H9 (cell line): Measurements from ENCODE around the gene MEDAG. TPM values are rescaled to one million over a fixed set of nuclear protein-coding genes. Genes with fewer than 3 reads are reported as not detected.

Experiments used
- DNase-seq: peaks from one replicate; pipeline ENCODE4 v3.0.0-alpha.2; 2017
- H2AFZ ChIP-seq: one replicate; pipeline ENCODE4 v1.6.1; 2013; ENCODE audit warnings: mild to moderate bottlenecking, low read length, control low read depth, moderate library complexity
- H2AK5ac ChIP-seq: 2 replicates; pipeline ENCODE4 v1.6.1; 2013; ENCODE audit warnings: low read length, control low read depth, mixed read lengths; ENCODE audit not compliant: insufficient read length
- H2BK120ac ChIP-seq: one replicate; pipeline ENCODE4 v1.6.1; 2013; ENCODE audit warnings: low read depth, mild to moderate bottlenecking, low read length, control low read depth, inconsistent platforms; ENCODE audit not compliant: poor library complexity, severe bottlenecking
- H2BK12ac ChIP-seq: 2 replicates; pipeline ENCODE4 v1.6.1; 2013; ENCODE audit warnings: low read length, control low read depth, mixed read lengths, low read depth; ENCODE audit not compliant: insufficient read length
- H2BK15ac ChIP-seq: 2 replicates; pipeline ENCODE4 v1.6.1; 2013; ENCODE audit warnings: low read depth, low read length, control low read depth
- H2BK20ac ChIP-seq: one replicate; pipeline ENCODE4 v1.6.1; 2013; ENCODE audit warnings: low read depth, mild to moderate bottlenecking, low read length, control low read depth, inconsistent platforms; ENCODE audit not compliant: poor library complexity, severe bottlenecking
- H2BK5ac ChIP-seq: 2 replicates; pipeline ENCODE4 v1.6.1; 2013; ENCODE audit warnings: low read length, control low read depth, mixed read lengths; ENCODE audit not compliant: insufficient read length
- H3K14ac ChIP-seq: 2 replicates; pipeline ENCODE4 v1.6.1; 2013; ENCODE audit warnings: low read length, control low read depth; ENCODE audit not compliant: insufficient read depth
- H3K18ac ChIP-seq: 2 replicates; pipeline ENCODE4 v1.6.1; 2013; ENCODE audit warnings: low read depth, mild to moderate bottlenecking, mixed read lengths, low read length, control low read depth; ENCODE audit not compliant: insufficient read length
- H3K23ac ChIP-seq: 2 replicates; pipeline ENCODE4 v1.6.1; 2013; ENCODE audit warnings: low read length, control low read depth, mixed read lengths, low read depth; ENCODE audit not compliant: insufficient read length
- H3K23me2 ChIP-seq: 2 replicates; pipeline ENCODE4 v1.6.1; 2013; ENCODE audit warnings: low read depth, mild to moderate bottlenecking, mixed read lengths, low read length, control low read depth; ENCODE audit not compliant: insufficient read length, poor library complexity, severe bottlenecking
- H3K27ac ChIP-seq: 2 replicates; pipeline ENCODE4 v1.5.1; 2013; ENCODE audit warnings: low read length, control low read depth, mixed read lengths, low read depth; ENCODE audit not compliant: insufficient read length
- H3K27me3 ChIP-seq: 2 replicates; pipeline ENCODE4 v1.6.1; 2013; ENCODE audit warnings: low read length, control low read depth, inconsistent platforms; ENCODE audit not compliant: insufficient read depth
- H3K4ac ChIP-seq: 2 replicates; pipeline ENCODE4 v1.6.1; 2013; ENCODE audit warnings: low read depth, mild to moderate bottlenecking, control low read depth, inconsistent platforms, low read length, moderate library complexity
- H3K4me1 ChIP-seq: 2 replicates; pipeline ENCODE4 v1.6.1; 2013; ENCODE audit warnings: low read length, control low read depth, inconsistent platforms; ENCODE audit not compliant: insufficient read depth
- H3K4me2 ChIP-seq: 2 replicates; pipeline ENCODE4 v1.6.1; 2013; ENCODE audit warnings: low read length, control low read depth, mixed read lengths; ENCODE audit not compliant: insufficient read length, insufficient read depth
- H3K56ac ChIP-seq: 2 replicates; pipeline ENCODE4 v1.6.1; 2013; ENCODE audit warnings: low read depth, mild to moderate bottlenecking, mixed read lengths, low read length, control low read depth; ENCODE audit not compliant: insufficient read length
- H3K79me1 ChIP-seq: 2 replicates; pipeline ENCODE4 v1.6.1; 2013; ENCODE audit warnings: low read depth, mild to moderate bottlenecking, moderate library complexity, low read length, control low read depth, inconsistent platforms; ENCODE audit not compliant: insufficient read depth, poor library complexity, severe bottlenecking
- H3K79me2 ChIP-seq: 2 replicates; pipeline ENCODE4 v1.6.1; 2013; ENCODE audit warnings: low read length, control low read depth, inconsistent platforms; ENCODE audit not compliant: insufficient read depth
- H3K9ac ChIP-seq: 2 replicates; pipeline ENCODE4 v1.6.1; 2013; ENCODE audit warnings: low read length, control low read depth, mixed read lengths; ENCODE audit not compliant: insufficient read length; ENCODE audit errors: extremely low read depth
- H3K9me3 ChIP-seq: one replicate; pipeline ENCODE4 v1.6.1; 2013; ENCODE audit warnings: low read depth, low read length, inconsistent platforms; ENCODE audit not compliant: control insufficient read depth
- H3T11ph ChIP-seq: one replicate; pipeline ENCODE4 v1.6.1; 2013; ENCODE audit warnings: mild to moderate bottlenecking, low read length, control low read depth, inconsistent platforms
- H4K20me1 ChIP-seq: one replicate; pipeline ENCODE4 v1.6.1; 2013; ENCODE audit not compliant: control insufficient read depth, insufficient read length, insufficient read depth
- H4K5ac ChIP-seq: 2 replicates; pipeline ENCODE4 v1.6.1; 2013; ENCODE audit warnings: low read depth, mild to moderate bottlenecking, mixed read lengths, low read length, control low read depth; ENCODE audit not compliant: insufficient read length
- H4K8ac ChIP-seq: replicated peaks from 2 replicates; pipeline ENCODE4 v1.6.1; 2013; ENCODE audit warnings: low read length, control low read depth, mixed read lengths, low read depth; ENCODE audit not compliant: insufficient read length
- H4K91ac ChIP-seq: 2 replicates; pipeline ENCODE4 v1.6.1; 2013; ENCODE audit warnings: low read depth, mild to moderate bottlenecking, moderate library complexity, mixed read lengths, low read length, control low read depth; ENCODE audit not compliant: insufficient read length
- H3K27ac Mint-ChIP-seq, 3 experiments: 2 replicates in 2 of 3; 3 replicates in 1 of 3; pipeline ENCODE4 v1.8.0; 2020 to 2021; ENCODE audit warnings: mixed read lengths in 3 of 3, mild to moderate bottlenecking in 1 of 3, moderate library complexity in 1 of 3
- H3K27me3 Mint-ChIP-seq: 2 replicates; pipeline ENCODE4 v1.8.0; 2021; ENCODE audit warnings: low read depth, mild to moderate bottlenecking, moderate library complexity, mixed read lengths
- H3K36me3 Mint-ChIP-seq, 3 experiments: 2 replicates in 2 of 3; 3 replicates in 1 of 3; pipeline ENCODE4 v1.8.0; 2020 to 2021; ENCODE audit warnings: low read depth in 3 of 3, mixed read lengths in 3 of 3; ENCODE audit not compliant: insufficient read depth in 1 of 3
- H3K4me1 Mint-ChIP-seq, 2 experiments: 2 replicates each; pipeline ENCODE4 v1.8.0; 2020; ENCODE audit warnings: mixed read lengths in 2 of 2
- H3K4me3 Mint-ChIP-seq, 2 experiments: 2 replicates in 1 of 2; 3 replicates in 1 of 2; pipeline ENCODE4 v1.8.0; 2020 to 2021; ENCODE audit warnings: mild to moderate bottlenecking in 2 of 2, mixed read lengths in 2 of 2, moderate library complexity in 1 of 2
- H3K9me3 Mint-ChIP-seq, 2 experiments: 2 replicates in 1 of 2; 3 replicates in 1 of 2; pipeline ENCODE4 v1.8.0; 2020; ENCODE audit warnings: mild to moderate bottlenecking in 2 of 2, mixed read lengths in 2 of 2, moderate library complexity in 1 of 2
- WGBS: extraction: QIAGEN DNeasy Blood & Tissue Kit; methylation state at CpG from one replicate; pipeline ENCODE4 v1.1.7; 2013; ENCODE audit warnings: missing lambda C conversion rate, low lambda C conversion rate, mixed read lengths; ENCODE audit not compliant: insufficient read length; ENCODE audit errors: extremely low coverage; 5-methylcytosine and 5-hydroxymethylcytosine counted together
- total RNA-seq: library from RNA; stranded (reverse); gene quantifications from 2 replicates; pipeline ENCODE4 v1.2.1, GENCODE V29; 2021
- TF ChIP-seq, protein P1 (sequence below): fragments of 200-600 bp; sonication (generic); conservative IDR thresholded peaks from 3 replicates; pipeline ENCODE4 v1.8.0; 2021; ENCODE audit warnings: antibody characterized with exemption, mild to moderate bottlenecking

MEDAG gene
- total RNA-seq, 1 experiment from 2014 or later = 0.87 TPM

DNA sequence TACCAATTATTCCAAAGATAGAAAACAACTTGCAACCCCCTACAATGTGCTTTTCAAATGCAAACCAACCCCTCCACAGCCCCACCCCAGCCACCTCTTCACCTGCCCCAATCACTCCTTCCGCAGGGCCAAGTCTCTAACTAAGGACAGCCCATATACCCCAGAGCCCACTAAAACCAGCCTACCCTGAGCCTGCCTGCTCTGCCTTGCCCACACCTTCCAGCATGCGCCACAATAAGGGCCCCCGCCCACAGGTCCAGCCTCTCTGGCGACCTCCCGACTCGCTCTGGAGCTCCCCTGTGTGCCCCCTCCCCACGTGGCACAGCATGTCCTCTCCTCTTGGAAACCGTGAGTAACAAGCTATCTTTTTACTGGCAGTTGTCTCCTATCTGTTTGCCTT is 42.8 kb upstream of the MEDAG start:
- Mint-ChIP-seq H3K36me3 (peaks cover 0 to 10% (median 0%) of the 10 kb centered on the region in 3 experiments; a peak in 2 of 7 replicates), H3K4me1 (peaks cover 41 to 48% of the 10 kb centered on the region in 2 experiments), H3K27me3 (peaks cover 54% of the 10 kb centered on the region), H3K9me3 (no peaks in the 10 kb centered on the region; a peak in 1 of 5 replicates), H3K27ac (peak overlapping the region; percentile 77 to 97 (median 93)), H3K4me3 (peak overlapping the region; percentile 62 to 81)
- Histone ChIP-seq H3K9me3 (no peaks in the 10 kb centered on the region), H2AFZ (no peak overlapping the region), H3K9ac (peak overlapping the region; percentile 72), H3K27ac (peak overlapping the region; percentile 84), H3K18ac (peak overlapping the region; percentile 88), H4K5ac (no peak overlapping the region), H3T11ph (peak overlapping the region; percentile 85), H2BK12ac (no peak overlapping the region), H3K4ac (no peak overlapping the region), H3K23ac (peak overlapping the region; percentile 73), H3K23me2 (peaks cover 8% of the 10 kb centered on the region), H2BK120ac (no peak overlapping the region), H3K4me2 (peak overlapping the region; percentile 98), H2BK15ac (no peak overlapping the region), H4K8ac (peak overlapping the region; percentile 29), H3K14ac (no peak overlapping the region; the same call in 1 of the 2 replicates), H4K20me1 (no peaks in the 10 kb centered on the region), H3K56ac (no peak overlapping the region), H3K79me1 (no peaks in the 10 kb centered on the region), H3K27me3 (peaks cover 8% of the 10 kb centered on the region; the same call in 1 of the 2 replicates), H2BK5ac (no peak overlapping the region), H3K4me1 (peaks cover 14% of the 10 kb centered on the region; the same call in 1 of the 2 replicates), H4K91ac (no peak overlapping the region), H2AK5ac (no peak overlapping the region), H2BK20ac (no peak overlapping the region), H3K79me2 (no peaks in the 10 kb centered on the region)
- TF ChIP-seq, protein P1, sequence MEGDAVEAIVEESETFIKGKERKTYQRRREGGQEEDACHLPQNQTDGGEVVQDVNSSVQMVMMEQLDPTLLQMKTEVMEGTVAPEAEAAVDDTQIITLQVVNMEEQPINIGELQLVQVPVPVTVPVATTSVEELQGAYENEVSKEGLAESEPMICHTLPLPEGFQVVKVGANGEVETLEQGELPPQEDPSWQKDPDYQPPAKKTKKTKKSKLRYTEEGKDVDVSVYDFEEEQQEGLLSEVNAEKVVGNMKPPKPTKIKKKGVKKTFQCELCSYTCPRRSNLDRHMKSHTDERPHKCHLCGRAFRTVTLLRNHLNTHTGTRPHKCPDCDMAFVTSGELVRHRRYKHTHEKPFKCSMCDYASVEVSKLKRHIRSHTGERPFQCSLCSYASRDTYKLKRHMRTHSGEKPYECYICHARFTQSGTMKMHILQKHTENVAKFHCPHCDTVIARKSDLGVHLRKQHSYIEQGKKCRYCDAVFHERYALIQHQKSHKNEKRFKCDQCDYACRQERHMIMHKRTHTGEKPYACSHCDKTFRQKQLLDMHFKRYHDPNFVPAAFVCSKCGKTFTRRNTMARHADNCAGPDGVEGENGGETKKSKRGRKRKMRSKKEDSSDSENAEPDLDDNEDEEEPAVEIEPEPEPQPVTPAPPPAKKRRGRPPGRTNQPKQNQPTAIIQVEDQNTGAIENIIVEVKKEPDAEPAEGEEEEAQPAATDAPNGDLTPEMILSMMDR = no peak
- peak; percentile 91 for DNase-seq
- no CpG with 5 or more reads among the region's 8 CpGs for WGBS
